H9 (cell line): Measurements from ENCODE around the gene ATP6V0B. TPM values are rescaled to one million over a fixed set of nuclear protein-coding genes. Genes with fewer than 3 reads are reported as not detected.

Experiments
- DNase-seq: peaks from one replicate; pipeline ENCODE4 v3.0.0-alpha.2; 2017
- H2AFZ ChIP-seq: one replicate; pipeline ENCODE4 v1.6.1; 2013; ENCODE audit warnings: mild to moderate bottlenecking, low read length, control low read depth, moderate library complexity
- H2AK5ac ChIP-seq: 2 replicates; pipeline ENCODE4 v1.6.1; 2013; ENCODE audit warnings: low read length, control low read depth, mixed read lengths; ENCODE audit not compliant: insufficient read length
- H2BK120ac ChIP-seq: one replicate; pipeline ENCODE4 v1.6.1; 2013; ENCODE audit warnings: low read depth, mild to moderate bottlenecking, low read length, control low read depth, inconsistent platforms; ENCODE audit not compliant: poor library complexity, severe bottlenecking
- H2BK12ac ChIP-seq: 2 replicates; pipeline ENCODE4 v1.6.1; 2013; ENCODE audit warnings: low read length, control low read depth, mixed read lengths, low read depth; ENCODE audit not compliant: insufficient read length
- H2BK15ac ChIP-seq: 2 replicates; pipeline ENCODE4 v1.6.1; 2013; ENCODE audit warnings: low read depth, low read length, control low read depth
- H2BK20ac ChIP-seq: one replicate; pipeline ENCODE4 v1.6.1; 2013; ENCODE audit warnings: low read depth, mild to moderate bottlenecking, low read length, control low read depth, inconsistent platforms; ENCODE audit not compliant: poor library complexity, severe bottlenecking
- H2BK5ac ChIP-seq: 2 replicates; pipeline ENCODE4 v1.6.1; 2013; ENCODE audit warnings: low read length, control low read depth, mixed read lengths; ENCODE audit not compliant: insufficient read length
- H3K14ac ChIP-seq: 2 replicates; pipeline ENCODE4 v1.6.1; 2013; ENCODE audit warnings: low read length, control low read depth; ENCODE audit not compliant: insufficient read depth
- H3K18ac ChIP-seq: 2 replicates; pipeline ENCODE4 v1.6.1; 2013; ENCODE audit warnings: low read depth, mild to moderate bottlenecking, mixed read lengths, low read length, control low read depth; ENCODE audit not compliant: insufficient read length
- H3K23ac ChIP-seq: 2 replicates; pipeline ENCODE4 v1.6.1; 2013; ENCODE audit warnings: low read length, control low read depth, mixed read lengths, low read depth; ENCODE audit not compliant: insufficient read length
- H3K23me2 ChIP-seq: 2 replicates; pipeline ENCODE4 v1.6.1; 2013; ENCODE audit warnings: low read depth, mild to moderate bottlenecking, mixed read lengths, low read length, control low read depth; ENCODE audit not compliant: insufficient read length, poor library complexity, severe bottlenecking
- H3K27ac ChIP-seq: 2 replicates; pipeline ENCODE4 v1.5.1; 2013; ENCODE audit warnings: low read length, control low read depth, mixed read lengths, low read depth; ENCODE audit not compliant: insufficient read length
- H3K27me3 ChIP-seq: 2 replicates; pipeline ENCODE4 v1.6.1; 2013; ENCODE audit warnings: low read length, control low read depth, inconsistent platforms; ENCODE audit not compliant: insufficient read depth
- H3K4ac ChIP-seq: 2 replicates; pipeline ENCODE4 v1.6.1; 2013; ENCODE audit warnings: low read depth, mild to moderate bottlenecking, control low read depth, inconsistent platforms, low read length, moderate library complexity
- H3K4me1 ChIP-seq: 2 replicates; pipeline ENCODE4 v1.6.1; 2013; ENCODE audit warnings: low read length, control low read depth, inconsistent platforms; ENCODE audit not compliant: insufficient read depth
- H3K4me2 ChIP-seq: 2 replicates; pipeline ENCODE4 v1.6.1; 2013; ENCODE audit warnings: low read length, control low read depth, mixed read lengths; ENCODE audit not compliant: insufficient read length, insufficient read depth
- H3K56ac ChIP-seq: 2 replicates; pipeline ENCODE4 v1.6.1; 2013; ENCODE audit warnings: low read depth, mild to moderate bottlenecking, mixed read lengths, low read length, control low read depth; ENCODE audit not compliant: insufficient read length
- H3K79me1 ChIP-seq: 2 replicates; pipeline ENCODE4 v1.6.1; 2013; ENCODE audit warnings: low read depth, mild to moderate bottlenecking, moderate library complexity, low read length, control low read depth, inconsistent platforms; ENCODE audit not compliant: insufficient read depth, poor library complexity, severe bottlenecking
- H3K79me2 ChIP-seq: 2 replicates; pipeline ENCODE4 v1.6.1; 2013; ENCODE audit warnings: low read length, control low read depth, inconsistent platforms; ENCODE audit not compliant: insufficient read depth
- H3K9ac ChIP-seq: 2 replicates; pipeline ENCODE4 v1.6.1; 2013; ENCODE audit warnings: low read length, control low read depth, mixed read lengths; ENCODE audit not compliant: insufficient read length; ENCODE audit errors: extremely low read depth
- H3K9me3 ChIP-seq: one replicate; pipeline ENCODE4 v1.6.1; 2013; ENCODE audit warnings: low read depth, low read length, inconsistent platforms; ENCODE audit not compliant: control insufficient read depth
- H3T11ph ChIP-seq: one replicate; pipeline ENCODE4 v1.6.1; 2013; ENCODE audit warnings: mild to moderate bottlenecking, low read length, control low read depth, inconsistent platforms
- H4K20me1 ChIP-seq: one replicate; pipeline ENCODE4 v1.6.1; 2013; ENCODE audit not compliant: control insufficient read depth, insufficient read length, insufficient read depth
- H4K5ac ChIP-seq: 2 replicates; pipeline ENCODE4 v1.6.1; 2013; ENCODE audit warnings: low read depth, mild to moderate bottlenecking, mixed read lengths, low read length, control low read depth; ENCODE audit not compliant: insufficient read length
- H4K8ac ChIP-seq: replicated peaks from 2 replicates; pipeline ENCODE4 v1.6.1; 2013; ENCODE audit warnings: low read length, control low read depth, mixed read lengths, low read depth; ENCODE audit not compliant: insufficient read length
- H4K91ac ChIP-seq: 2 replicates; pipeline ENCODE4 v1.6.1; 2013; ENCODE audit warnings: low read depth, mild to moderate bottlenecking, moderate library complexity, mixed read lengths, low read length, control low read depth; ENCODE audit not compliant: insufficient read length
- H3K27ac Mint-ChIP-seq, 3 experiments: 2 replicates in 2 of 3; 3 replicates in 1 of 3; pipeline ENCODE4 v1.8.0; 2020 to 2021; ENCODE audit warnings: mixed read lengths in 3 of 3, mild to moderate bottlenecking in 1 of 3, moderate library complexity in 1 of 3
- H3K27me3 Mint-ChIP-seq: 2 replicates; pipeline ENCODE4 v1.8.0; 2021; ENCODE audit warnings: low read depth, mild to moderate bottlenecking, moderate library complexity, mixed read lengths
- H3K36me3 Mint-ChIP-seq, 3 experiments: 2 replicates in 2 of 3; 3 replicates in 1 of 3; pipeline ENCODE4 v1.8.0; 2020 to 2021; ENCODE audit warnings: low read depth in 3 of 3, mixed read lengths in 3 of 3; ENCODE audit not compliant: insufficient read depth in 1 of 3
- H3K4me1 Mint-ChIP-seq, 2 experiments: 2 replicates each; pipeline ENCODE4 v1.8.0; 2020; ENCODE audit warnings: mixed read lengths in 2 of 2
- H3K4me3 Mint-ChIP-seq, 2 experiments: 2 replicates in 1 of 2; 3 replicates in 1 of 2; pipeline ENCODE4 v1.8.0; 2020 to 2021; ENCODE audit warnings: mild to moderate bottlenecking in 2 of 2, mixed read lengths in 2 of 2, moderate library complexity in 1 of 2
- H3K9me3 Mint-ChIP-seq, 2 experiments: 2 replicates in 1 of 2; 3 replicates in 1 of 2; pipeline ENCODE4 v1.8.0; 2020; ENCODE audit warnings: mild to moderate bottlenecking in 2 of 2, mixed read lengths in 2 of 2, moderate library complexity in 1 of 2
- WGBS: extraction: QIAGEN DNeasy Blood & Tissue Kit; methylation state at CpG from one replicate; pipeline ENCODE4 v1.1.7; 2013; ENCODE audit warnings: missing lambda C conversion rate, low lambda C conversion rate, mixed read lengths; ENCODE audit not compliant: insufficient read length; ENCODE audit errors: extremely low coverage; 5-methylcytosine and 5-hydroxymethylcytosine counted together
- total RNA-seq: library from RNA; stranded (reverse); gene quantifications from 2 replicates; pipeline ENCODE4 v1.2.1, GENCODE V29; 2021
- TF ChIP-seq, protein P1 (sequence below): fragments of 200-600 bp; sonication (generic); conservative IDR thresholded peaks from 3 replicates; pipeline ENCODE4 v1.8.0; 2021; ENCODE audit warnings: antibody characterized with exemption, mild to moderate bottlenecking

Gene ATP6V0B
- total RNA-seq, 1 experiment from 2014 or later, result 131 TPM

DNA sequence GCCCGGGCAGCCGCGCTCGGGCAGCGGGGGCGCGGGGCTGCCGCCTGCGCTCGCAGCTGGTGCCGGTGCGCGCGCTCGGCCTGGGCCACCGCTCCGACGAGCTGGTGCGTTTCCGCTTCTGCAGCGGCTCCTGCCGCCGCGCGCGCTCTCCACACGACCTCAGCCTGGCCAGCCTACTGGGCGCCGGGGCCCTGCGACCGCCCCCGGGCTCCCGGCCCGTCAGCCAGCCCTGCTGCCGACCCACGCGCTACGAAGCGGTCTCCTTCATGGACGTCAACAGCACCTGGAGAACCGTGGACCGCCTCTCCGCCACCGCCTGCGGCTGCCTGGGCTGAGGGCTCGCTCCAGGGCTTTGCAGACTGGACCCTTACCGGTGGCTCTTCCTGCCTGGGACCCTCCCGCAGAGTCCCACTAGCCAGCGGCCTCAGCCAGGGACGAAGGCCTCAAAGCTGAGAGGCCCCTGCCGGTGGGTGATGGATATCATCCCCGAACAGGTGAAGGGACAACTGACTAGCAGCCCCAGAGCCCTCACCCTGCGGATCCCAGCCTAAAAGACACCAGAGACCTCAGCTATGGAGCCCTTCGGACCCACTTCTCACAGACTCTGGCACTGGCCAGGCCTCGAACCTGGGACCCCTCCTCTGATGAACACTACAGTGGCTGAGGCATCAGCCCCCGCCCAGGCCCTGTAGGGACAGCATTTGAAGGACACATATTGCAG lies 38.2 kb upstream of the ATP6V0B start:
- no peak overlapping the region for H3K27ac Mint-ChIP-seq
- H2BK120ac ChIP-seq, result no peak overlapping the region

More for the DNA sequence above, 38.2 kb upstream of the ATP6V0B start:
- no peak overlapping the region for H4K8ac ChIP-seq
- peaks cover 21% of the 10 kb centered on the region for H3K23me2 ChIP-seq
- H2BK5ac ChIP-seq, result no peak overlapping the region
- no peak overlapping the region for H3K4ac ChIP-seq
- no peak overlapping the region for H2BK20ac ChIP-seq
- H2BK15ac ChIP-seq, result no peak overlapping the region
- no peak overlapping the region for H3K27ac ChIP-seq
- H3K4me3 Mint-ChIP-seq, result peak overlapping the region; percentile 70 to 79
- no peaks in the 10 kb centered on the region for H3K9me3 Mint-ChIP-seq
- H2AK5ac ChIP-seq, result no peak overlapping the region
- H3K23ac ChIP-seq, result no peak overlapping the region
- TF ChIP-seq, protein P1, sequence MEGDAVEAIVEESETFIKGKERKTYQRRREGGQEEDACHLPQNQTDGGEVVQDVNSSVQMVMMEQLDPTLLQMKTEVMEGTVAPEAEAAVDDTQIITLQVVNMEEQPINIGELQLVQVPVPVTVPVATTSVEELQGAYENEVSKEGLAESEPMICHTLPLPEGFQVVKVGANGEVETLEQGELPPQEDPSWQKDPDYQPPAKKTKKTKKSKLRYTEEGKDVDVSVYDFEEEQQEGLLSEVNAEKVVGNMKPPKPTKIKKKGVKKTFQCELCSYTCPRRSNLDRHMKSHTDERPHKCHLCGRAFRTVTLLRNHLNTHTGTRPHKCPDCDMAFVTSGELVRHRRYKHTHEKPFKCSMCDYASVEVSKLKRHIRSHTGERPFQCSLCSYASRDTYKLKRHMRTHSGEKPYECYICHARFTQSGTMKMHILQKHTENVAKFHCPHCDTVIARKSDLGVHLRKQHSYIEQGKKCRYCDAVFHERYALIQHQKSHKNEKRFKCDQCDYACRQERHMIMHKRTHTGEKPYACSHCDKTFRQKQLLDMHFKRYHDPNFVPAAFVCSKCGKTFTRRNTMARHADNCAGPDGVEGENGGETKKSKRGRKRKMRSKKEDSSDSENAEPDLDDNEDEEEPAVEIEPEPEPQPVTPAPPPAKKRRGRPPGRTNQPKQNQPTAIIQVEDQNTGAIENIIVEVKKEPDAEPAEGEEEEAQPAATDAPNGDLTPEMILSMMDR, result peak; percentile 47; the same call in 2 of the 3 replicates
- no peak overlapping the region for H3K9ac ChIP-seq
- no peak overlapping the region for H3K56ac ChIP-seq
- H2BK12ac ChIP-seq, result no peak overlapping the region
- no peak overlapping the region for H3K18ac ChIP-seq
- peaks cover 46 to 48% of the 10 kb centered on the region in 2 experiments for H3K4me1 Mint-ChIP-seq
- H3K9me3 ChIP-seq, result no peaks in the 10 kb centered on the region
- peaks cover 12% of the 10 kb centered on the region for H3K27me3 Mint-ChIP-seq
- H3K36me3 Mint-ChIP-seq, result peaks cover 0 to 6% (median 0%) of the 10 kb centered on the region in 3 experiments; a peak in 2 of 7 replicates
- H4K20me1 ChIP-seq, result no peaks in the 10 kb centered on the region
- no peak overlapping the region for H3T11ph ChIP-seq
- WGBS, result no CpG with 5 or more reads among the region's 56 CpGs
- DNase-seq, result peak; percentile 65
- peaks cover 8% of the 10 kb centered on the region; the same call in 1 of the 2 replicates for H3K4me1 ChIP-seq
- peak overlapping the region; percentile 51 for H3K4me2 ChIP-seq
- H3K79me2 ChIP-seq, result no peaks in the 10 kb centered on the region
- H4K5ac ChIP-seq, result no peak overlapping the region
- H3K14ac ChIP-seq, result peak overlapping the region; percentile 45; the same call in 1 of the 2 replicates
- H4K91ac ChIP-seq, result no peak overlapping the region
- no peaks in the 10 kb centered on the region for H3K27me3 ChIP-seq
- H3K79me1 ChIP-seq, result no peaks in the 10 kb centered on the region
- no peak overlapping the region for H2AFZ ChIP-seq
